ENCODE data around the gene RNU6-1. TPM values are rescaled to one million over a fixed set of nuclear protein-coding genes. Genes with fewer than 3 reads are reported as not detected.

Gene RNU6-1
- total RNA-seq, 2 donors from 2014 or later = not detected

- DNase-seq (ENCODE audit: low spot score in 2 of 2) (no peak), ATAC-seq (no peak)
- Mint-ChIP-seq H3K36me3 (no peaks in the 10 kb centered on the region), H3K27ac (no peak overlapping the region), H3K9me3 (no peaks in the 10 kb centered on the region)
Observed at GRCh38 chr15:67803299-67803698, 36.5 kb downstream of the RNU6-1 start.

- Mint-ChIP-seq H3K27ac (no peak overlapping the region), H3K36me3 (no peaks in the 10 kb centered on the region), H3K9me3 (no peaks in the 10 kb centered on the region)
- no peak for ATAC-seq
- no peak for DNase-seq (ENCODE audit: low spot score in 2 of 2)
Observed at GRCh38 chr15:67801926-67802914, 37.6 kb downstream of the RNU6-1 start.

- peaks cover 0 to 2% of the 10 kb centered on the region in 2 donors for H3K36me3 Mint-ChIP-seq
- no peak for DNase-seq (ENCODE audit: low spot score in 2 of 2)
Observed at GRCh38 chr15:67801142-67801541, 38.7 kb downstream of the RNU6-1 start.

GRCh38 chr15:67799801-67800205 lies 40.0 kb downstream of the RNU6-1 start:
- no peak overlapping the region for H3K27ac Mint-ChIP-seq
- H3K9me3 Mint-ChIP-seq = peaks cover 0 to 7% of the 10 kb centered on the region in 2 donors
- no peak for DNase-seq (ENCODE audit: low spot score in 2 of 2)
- peaks cover 0 to 16% of the 10 kb centered on the region in 2 donors for H3K36me3 Mint-ChIP-seq
- no peak for ATAC-seq

More at GRCh38 chr15:67801142-67801541, 38.7 kb downstream of the RNU6-1 start:
- Mint-ChIP-seq H3K27ac (no peak overlapping the region), H3K9me3 (peaks cover 0 to 2% of the 10 kb centered on the region in 2 donors)
- no peak for ATAC-seq

GRCh38 chr15:67796196-67797127 lies 43.4 kb downstream of the RNU6-1 start:
- H3K27ac Mint-ChIP-seq = no peak overlapping the region
- no peak for ATAC-seq
- H3K36me3 Mint-ChIP-seq = peaks cover 4 to 21% of the 10 kb centered on the region in 2 donors
- DNase-seq (ENCODE audit: low spot score in 2 of 2) = no peak
- H3K9me3 Mint-ChIP-seq = peaks cover 0 to 7% of the 10 kb centered on the region in 2 donors

GRCh38 chr15:67794832-67795574 lies 44.8 kb downstream of the RNU6-1 start:
- H3K36me3 Mint-ChIP-seq = peaks cover 9 to 21% of the 10 kb centered on the region in 2 donors
- ATAC-seq (peak; percentile 54 to 85), DNase-seq (ENCODE audit: low spot score in 2 of 2) (peak in 1 of 2 donors; percentile 64)
- H3K27ac Mint-ChIP-seq = peak overlapping the region in 1 of 2 donors; percentile 42
- H3K9me3 Mint-ChIP-seq = peaks cover 0 to 7% of the 10 kb centered on the region in 2 donors

GRCh38 chr15:67792250-67792942 lies 47.4 kb downstream of the RNU6-1 start:
- no peak for DNase-seq (ENCODE audit: low spot score in 2 of 2)
- Mint-ChIP-seq H3K36me3 (peaks cover 9 to 21% of the 10 kb centered on the region in 2 donors), H3K9me3 (peaks cover 0 to 7% of the 10 kb centered on the region in 2 donors), H3K27ac (no peak overlapping the region)
- no peak for ATAC-seq

- ATAC-seq (no peak), DNase-seq (ENCODE audit: low spot score in 2 of 2) (no peak)
- peaks cover 9 to 15% of the 10 kb centered on the region in 2 donors for H3K36me3 Mint-ChIP-seq
- H3K9me3 Mint-ChIP-seq = peaks cover 0 to 1% of the 10 kb centered on the region in 2 donors
- H3K27ac Mint-ChIP-seq = no peak overlapping the region
Observed at GRCh38 chr15:67790610-67791319, 49.1 kb downstream of the RNU6-1 start.

Other genes with a start within 250 kb of the RNU6-1 start
- under 1 TPM in 1 of 2 donors, not detected in 1; 0.16 TPM for gene SKOR1, start 14.5 kb downstream of the RNU6-1 start, total RNA-seq
- 10 to 100 TPM; 43.6 to 43.9 TPM for gene PIAS1, start 214.3 kb upstream of the RNU6-1 start, total RNA-seq

Measured in activated naive CD4-positive, alpha-beta T cell treated with anti-CD3 and anti-CD28 coated beads, Interleukin-2, amount 50 U/mL, for 72 hours (primary cell).